Liver (tissue), 9 donors: ENCODE data around the gene MFAP3L. TPM values are rescaled to one million over a fixed set of nuclear protein-coding genes. Genes with fewer than 3 reads are reported as not detected.

Experiments
- DNase-seq: peaks from one replicate; pipeline ENCODE4 v3.0.0-alpha.2; 2017; ENCODE audit warnings: low spot score
- H3K27ac ChIP-seq, 2 donors: one replicate each; pipeline ENCODE4 v1.7.0; 2013; ENCODE audit warnings: inconsistent platforms in 2 of 2, low read length in 2 of 2, control low read depth in 1 of 2, low read depth in 1 of 2, mild to moderate bottlenecking in 1 of 2
- H3K27me3 ChIP-seq, 4 donors: one replicate each; pipeline versions ENCODE4 v1.6.1 to v1.7.0; 2013; ENCODE audit warnings: low read length in 3 of 4, inconsistent platforms in 1 of 4, mild to moderate bottlenecking in 1 of 4, moderate library complexity in 1 of 4; ENCODE audit not compliant: control insufficient read depth in 4 of 4, insufficient read depth in 4 of 4
- H3K36me3 ChIP-seq, 4 donors: one replicate each; pipeline versions ENCODE4 v1.6.1 to v1.7.0; 2013; ENCODE audit warnings: low read length in 3 of 4, mild to moderate bottlenecking in 3 of 4, low read depth in 1 of 4, moderate library complexity in 1 of 4; ENCODE audit not compliant: control insufficient read depth in 4 of 4, insufficient read depth in 3 of 4
- H3K4me1 ChIP-seq, 4 donors: one replicate each; pipeline versions ENCODE4 v1.6.1 to v1.7.0; 2013; ENCODE audit warnings: low read length in 3 of 4, mild to moderate bottlenecking in 3 of 4, moderate library complexity in 1 of 4; ENCODE audit not compliant: control insufficient read depth in 4 of 4, insufficient read depth in 4 of 4
- H3K4me3 ChIP-seq, 3 donors: one replicate each; pipeline versions ENCODE4 v1.6.1 to v1.7.0; 2013; ENCODE audit warnings: low read length in 3 of 3, control low read depth in 1 of 3, low read depth in 1 of 3, mild to moderate bottlenecking in 1 of 3
- H3K9ac ChIP-seq, 2 donors: one replicate each; pipeline ENCODE4 v1.7.0; 2013; ENCODE audit warnings: low read length in 2 of 2, mild to moderate bottlenecking in 2 of 2, moderate library complexity in 2 of 2, control low read depth in 1 of 2, low read depth in 1 of 2
- H3K9me3 ChIP-seq, 4 donors: one replicate each; pipeline versions ENCODE4 v1.6.1 to v1.7.0; 2013; ENCODE audit warnings: low read length in 3 of 4; ENCODE audit not compliant: control insufficient read depth in 4 of 4
- CTCF ChIP-seq: fragments of 150-350 bp; IDR thresholded peaks from 2 replicates; pipeline ENCODE4 v1.5.1; 2017; ENCODE audit warnings: improper control_type of control experiment, low read depth, low read length; ENCODE audit not compliant: missing input control
- FOXA1 ChIP-seq: IDR thresholded peaks from 2 replicates; pipeline ENCODE4 v1.6.1; 2016; ENCODE audit warnings: antibody characterized with exemption
- FOXA2 ChIP-seq: IDR thresholded peaks from 2 replicates; pipeline ENCODE4 v1.6.1; 2016; ENCODE audit warnings: antibody characterized with exemption
- GABPA ChIP-seq, 2 donors: IDR thresholded peaks in 1 of 2; conservative IDR thresholded peaks in 1 of 2; 2 replicates each; pipeline ENCODE4 v1.6.1; 2016; ENCODE audit warnings: antibody characterized with exemption in 2 of 2, mild to moderate bottlenecking in 1 of 2, moderate library complexity in 1 of 2
- HNF4A ChIP-seq, 2 donors: conservative IDR thresholded peaks; 2 replicates each; pipeline ENCODE4 v1.6.1; 2016; ENCODE audit warnings: antibody characterized with exemption in 2 of 2, mild to moderate bottlenecking in 2 of 2
- HNF4G ChIP-seq: IDR thresholded peaks from 2 replicates; pipeline ENCODE4 v1.6.1; 2016; ENCODE audit warnings: antibody characterized with exemption
- JUND ChIP-seq, 2 donors: IDR thresholded peaks; 2 replicates each; pipeline ENCODE4 v1.6.1; 2016; ENCODE audit warnings: antibody characterized with exemption in 2 of 2
- MAX ChIP-seq: IDR thresholded peaks from 2 replicates; pipeline ENCODE4 v1.6.1; 2016; ENCODE audit warnings: antibody characterized with exemption
- NR2F2 ChIP-seq: IDR thresholded peaks from 2 replicates; pipeline ENCODE4 v1.6.1; 2016; ENCODE audit warnings: antibody characterized with exemption
- RAD21 ChIP-seq, 2 donors: IDR thresholded peaks; 2 replicates each; pipeline ENCODE4 v1.6.1; 2016; ENCODE audit warnings: antibody characterized with exemption in 2 of 2, mild to moderate bottlenecking in 2 of 2
- REST ChIP-seq: IDR thresholded peaks from 2 replicates; pipeline ENCODE4 v1.6.1; 2016; ENCODE audit warnings: antibody characterized with exemption, mild to moderate bottlenecking
- RXRA ChIP-seq, 2 donors: IDR thresholded peaks; 2 replicates each; pipeline ENCODE4 v1.6.1; 2017 to 2018; ENCODE audit warnings: antibody characterized with exemption in 2 of 2, mild to moderate bottlenecking in 1 of 2
- SP1 ChIP-seq: IDR thresholded peaks from 2 replicates; pipeline ENCODE4 v1.6.1; 2018; ENCODE audit warnings: antibody characterized with exemption, mild to moderate bottlenecking
- TAF1 ChIP-seq: conservative IDR thresholded peaks from 2 replicates; pipeline ENCODE4 v1.6.1; 2016; ENCODE audit warnings: antibody characterized with exemption, mild to moderate bottlenecking
- YY1 ChIP-seq: IDR thresholded peaks from 2 replicates; pipeline ENCODE4 v1.6.1; 2016; ENCODE audit warnings: antibody characterized with exemption, mild to moderate bottlenecking
- WGBS: extraction: QIAGEN DNeasy Blood & Tissue Kit; methylation state at CpG from one replicate; pipeline ENCODE4 v1.1.7; 2013; 5-methylcytosine and 5-hydroxymethylcytosine counted together
- polyA plus RNA-seq, 2 donors: library from polyadenylated mRNA; stranded (reverse) in 1 of 2; unstranded in 1 of 2; fragments of 200-250 nt in 1 of 2; fragments of >200 nt in 1 of 2; fragmentation: Nextera tagmentation in 1 of 2; extraction: Ambion mirVana in 1 of 2; gene quantifications; one replicate each; pipeline versions ENCODE4 v1.2.1 to v1.2.3, GENCODE V29; 2013 to 2015
- total RNA-seq, 2 donors: library from RNA; depleted of rRNA; stranded (reverse); fragments of >200 nt; gene quantifications; one replicate each; pipeline ENCODE4 v1.2.3, GENCODE V29; 2014
- donor health status: healthy.
- donor health status: healthy.
- donor health status: healthy.
- donor health status: healthy.
- donor health status: healthy.

Gene MFAP3L
- total and polyA plus RNA-seq, 4 donors = 16.5 to 102 (median 18.5) TPM

- WGBS = 91% methylated on average over 3 of the region's 3 CpGs
- H3K9ac ChIP-seq = no peak overlapping the region
- H3K27ac ChIP-seq = no peak overlapping the region
- no peak for DNase-seq
- H3K4me3 ChIP-seq = no peak overlapping the region
- H3K4me1 ChIP-seq = peaks cover 0 to 10% (median 4%) of the 10 kb centered on the region in 4 donors
- TF ChIP-seq YY1 = no peak
- no peak for TF ChIP-seq FOXA2
- no peak for TF ChIP-seq TAF1
- no peak for TF ChIP-seq REST
- TF ChIP-seq RAD21 (IDR thresholded peaks at IDR 0.05) = no peak
- no peak for TF ChIP-seq JUND (IDR thresholded peaks at IDR 0.05)
- no peak for TF ChIP-seq SP1
- TF ChIP-seq NR2F2 = no peak
- no peak for TF ChIP-seq HNF4A (conservative IDR thresholded peaks at IDR 0.05)
- TF ChIP-seq MAX = no peak
- no peak for TF ChIP-seq FOXA1
- H3K9me3 ChIP-seq = no peaks in the 10 kb centered on the region
- no peaks in the 10 kb centered on the region for H3K36me3 ChIP-seq
- no peaks in the 10 kb centered on the region for H3K27me3 ChIP-seq
These were observed 9.7 kb upstream of the MFAP3L start for GRCh38 chr4:170035845-170036244.

- no peak for TF ChIP-seq HNF4G
- TF ChIP-seq MAX = no peak
- TF ChIP-seq RXRA (IDR thresholded peaks at IDR 0.05) = no peak
- TF ChIP-seq TAF1 = no peak
- TF ChIP-seq GABPA (IDR thresholded peaks at IDR 0.05 in 1 of 2, conservative IDR thresholded peaks at IDR 0.05 in 1 of 2) = no peak
- no peak for TF ChIP-seq REST
- TF ChIP-seq CTCF = no peak
- no peak for TF ChIP-seq FOXA2
- no peak for DNase-seq
- Histone ChIP-seq H3K27me3 (no peaks in the 10 kb centered on the region), H3K4me3 (no peak overlapping the region), H3K9me3 (no peaks in the 10 kb centered on the region), H3K4me1 (peaks cover 0 to 10% (median 4%) of the 10 kb centered on the region in 4 donors), H3K27ac (no peak overlapping the region), H3K9ac (no peak overlapping the region), H3K36me3 (no peaks in the 10 kb centered on the region)
- WGBS = 58% methylated on average over 1 of the region's 1 CpG
These were observed 9.0 kb upstream of the MFAP3L start for GRCh38 chr4:170035231-170035630.
